ENCODE data around the gene PRMT7. TPM values are rescaled to one million over a fixed set of nuclear protein-coding genes. Genes with fewer than 3 reads are reported as not detected.

The PRMT7 gene
- total RNA-seq, 2 donors from 2014 or later: 24.5 to 35.7 TPM

DNA sequence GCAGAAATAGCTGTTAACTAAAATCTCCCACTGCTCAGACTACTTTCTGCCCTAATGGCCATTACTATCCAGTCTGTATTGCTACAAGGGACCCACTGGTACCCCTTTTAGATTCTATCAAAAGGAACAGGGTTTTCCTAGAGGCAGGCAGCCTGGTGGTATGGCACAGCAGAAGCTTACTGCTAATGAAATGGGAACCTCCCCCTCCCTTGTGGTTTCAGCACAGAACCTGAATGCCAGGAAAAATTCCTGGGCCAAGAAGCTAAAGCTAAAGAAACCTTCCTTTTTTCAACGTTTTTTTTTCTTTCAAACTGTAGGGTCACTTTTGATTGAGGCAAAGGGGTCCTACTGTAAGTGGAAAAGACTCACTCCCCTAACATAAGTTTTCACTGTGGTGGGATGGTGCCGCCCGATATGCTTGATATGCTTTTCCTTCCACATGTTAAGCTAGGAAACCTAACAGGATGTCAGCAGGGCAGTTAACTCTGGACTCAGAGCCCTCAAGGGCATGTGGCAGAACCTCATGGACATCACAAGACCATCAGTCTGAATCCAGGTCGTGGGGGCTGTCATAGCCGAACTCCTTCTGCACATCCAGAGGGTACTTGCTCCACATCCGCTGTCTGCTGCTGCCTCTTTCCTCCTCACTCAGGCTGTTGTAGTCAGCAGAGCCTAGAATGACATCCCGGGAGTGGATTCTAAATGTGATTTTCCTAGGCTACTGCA lies 9.9 kb upstream of the PRMT7 start:
- peaks cover 96% of the 10 kb centered on the region for H3K36me3 ChIP-seq
- peaks cover 0 to 41% of the 10 kb centered on the region in 2 donors for H3K4me1 ChIP-seq
- H3K9me3 ChIP-seq: no peaks in the 10 kb centered on the region
- DNase-seq (ENCODE audit: low spot score): no peak
- H3K27me3 ChIP-seq: no peaks in the 10 kb centered on the region
- H3K4me3 ChIP-seq: no peak overlapping the region
- no peak for TF ChIP-seq CTCF (IDR thresholded peaks at IDR 0.05)
- H3K27ac ChIP-seq: no peak overlapping the region

GRCh38 chr16:68306633-68307032 lies 4.2 kb upstream of the PRMT7 start:
- DNase-seq (ENCODE audit: low spot score): no peak
- no peaks in the 10 kb centered on the region for H3K27me3 ChIP-seq
- H3K36me3 ChIP-seq: peaks cover 42% of the 10 kb centered on the region
- no peaks in the 10 kb centered on the region for H3K9me3 ChIP-seq
- no peak overlapping the region for H3K27ac ChIP-seq
- H3K4me3 ChIP-seq: no peak overlapping the region
- H3K4me1 ChIP-seq: peaks cover 0 to 24% of the 10 kb centered on the region in 2 donors
- TF ChIP-seq CTCF (IDR thresholded peaks at IDR 0.05): no peak

- Histone ChIP-seq H3K27me3 (no peaks in the 10 kb centered on the region), H3K27ac (no peak overlapping the region), H3K4me1 (peaks cover 0 to 27% of the 10 kb centered on the region in 2 donors), H3K4me3 (peak overlapping the region; percentile 58 to 88), H3K36me3 (peaks cover 12% of the 10 kb centered on the region), H3K9me3 (no peaks in the 10 kb centered on the region)
- no peak for TF ChIP-seq CTCF (IDR thresholded peaks at IDR 0.05)
- no peak for DNase-seq (ENCODE audit: low spot score)
Observed at GRCh38 chr16:68309799-68310198, 1.0 kb upstream of the PRMT7 start.

GRCh38 chr16:68310437-68310773 lies 414 bp upstream of the PRMT7 start:
- H3K27me3 ChIP-seq: no peaks in the 10 kb centered on the region
- H3K27ac ChIP-seq: peak overlapping the region; percentile 69 to 80
- no peaks in the 10 kb centered on the region for H3K9me3 ChIP-seq
- no peak for DNase-seq (ENCODE audit: low spot score)
- peaks cover 0 to 27% of the 10 kb centered on the region in 2 donors for H3K4me1 ChIP-seq
- TF ChIP-seq CTCF (IDR thresholded peaks at IDR 0.05): no peak
- peak overlapping the region; percentile 58 to 88 for H3K4me3 ChIP-seq
- peaks cover 6% of the 10 kb centered on the region for H3K36me3 ChIP-seq

GRCh38 chr16:68313116-68313515 lies 2.3 kb downstream of the PRMT7 start:
- H3K27ac ChIP-seq: no peak overlapping the region

More at GRCh38 chr16:68313116-68313515, 2.3 kb downstream of the PRMT7 start:
- Histone ChIP-seq H3K4me3 (no peak overlapping the region), H3K27me3 (no peaks in the 10 kb centered on the region), H3K4me1 (peaks cover 0 to 27% of the 10 kb centered on the region in 2 donors), H3K36me3 (peaks cover 9% of the 10 kb centered on the region), H3K9me3 (no peaks in the 10 kb centered on the region)
- no peak for DNase-seq (ENCODE audit: low spot score)
- TF ChIP-seq CTCF (IDR thresholded peaks at IDR 0.05): no peak
